ENCODE data around the gene PDILT.
"Not testable (repeated sequence)": the region's sequence is repeated elsewhere in the genome, so short reads cannot be mapped to it uniquely, and the experiment has no call there.

The PDILT gene

DNA sequence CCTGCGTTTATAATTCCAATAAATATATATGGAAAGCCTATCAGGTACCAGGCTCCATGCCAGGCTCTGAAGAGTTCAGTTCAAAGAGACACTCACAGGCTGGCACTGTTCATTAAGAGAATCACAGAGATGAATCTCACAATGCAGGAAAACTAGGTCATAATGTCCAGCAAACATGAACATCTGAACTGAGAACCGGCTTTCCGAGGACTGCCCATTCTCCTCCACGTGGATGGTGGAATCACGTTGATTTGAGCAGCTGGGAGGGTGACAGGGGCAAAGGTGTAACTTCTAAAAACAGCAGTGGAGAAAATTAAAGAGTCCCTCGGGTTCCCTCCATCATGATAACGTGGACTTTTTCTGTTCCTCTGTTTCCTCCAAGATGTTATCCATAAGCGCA, 87.4 kb downstream of the PDILT start:
- no peak overlapping the region for H3K4me3 ChIP-seq (ENCODE audit: insufficient read depth, low read depth, low read length)
- H3K36me3 ChIP-seq (ENCODE audit: control insufficient read depth, insufficient read depth, low read length) = no peaks in the 10 kb centered on the region
- no peaks in the 10 kb centered on the region for H3K27me3 ChIP-seq (ENCODE audit: control insufficient read depth, insufficient read depth, low read length, poor library complexity, severe bottlenecking)
- H3K9me3 ChIP-seq (ENCODE audit: control insufficient read depth, low read length) = no peaks in the 10 kb centered on the region
- H3K27ac ChIP-seq (ENCODE audit: insufficient read depth, low read depth, low read length, poor library complexity, severe bottlenecking) = no peak overlapping the region
- WGBS, 2 experiments = 83 to 89% methylated on average over 7 to 8 of the region's 8 CpGs
- no peaks in the 10 kb centered on the region for H3K4me1 ChIP-seq (ENCODE audit: control insufficient read depth, insufficient read depth, low read length)

- Histone ChIP-seq H3K4me1 (ENCODE audit: control insufficient read depth, insufficient read depth, low read length) (no peaks in the 10 kb centered on the region), H3K27ac (ENCODE audit: insufficient read depth, low read depth, low read length, poor library complexity, severe bottlenecking) (no peak overlapping the region), H3K36me3 (ENCODE audit: control insufficient read depth, insufficient read depth, low read length) (no peaks in the 10 kb centered on the region), H3K27me3 (ENCODE audit: control insufficient read depth, insufficient read depth, low read length, poor library complexity, severe bottlenecking) (no peaks in the 10 kb centered on the region), H3K9me3 (ENCODE audit: control insufficient read depth, low read length) (no peaks in the 10 kb centered on the region), H3K4me3 (ENCODE audit: insufficient read depth, low read depth, low read length) (no peak overlapping the region)
- 82 to 86% methylated on average over 5 of the region's 5 CpGs for WGBS, 2 experiments
These were observed 87.8 kb downstream of the PDILT start for GRCh38 chr16:20316715-20317114.

DNA sequence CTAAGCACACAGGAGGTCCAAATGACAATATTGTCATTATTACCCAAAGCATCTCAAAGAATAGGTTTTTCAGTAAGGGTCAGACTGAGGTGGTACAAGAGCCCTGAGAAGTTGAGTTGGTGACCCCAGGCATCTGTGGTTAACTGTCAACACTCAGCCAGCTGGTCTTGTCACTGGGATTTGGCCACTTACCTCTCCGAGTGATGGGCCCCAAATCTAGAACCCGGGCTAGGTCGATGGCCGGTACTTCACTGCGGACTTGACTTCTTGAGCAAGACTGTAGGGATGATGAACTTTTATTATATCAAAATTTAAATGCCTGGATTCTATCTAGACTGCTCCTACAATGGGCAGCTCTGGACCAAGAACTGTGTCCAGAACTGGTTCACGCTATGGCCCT, 88.8 kb downstream of the PDILT start:
- Histone ChIP-seq H3K4me1 (ENCODE audit: control insufficient read depth, insufficient read depth, low read length) (no peaks in the 10 kb centered on the region), H3K9me3 (ENCODE audit: control insufficient read depth, low read length) (no peaks in the 10 kb centered on the region), H3K27ac (ENCODE audit: insufficient read depth, low read depth, low read length, poor library complexity, severe bottlenecking) (no peak overlapping the region), H3K4me3 (ENCODE audit: insufficient read depth, low read depth, low read length) (no peak overlapping the region), H3K36me3 (ENCODE audit: control insufficient read depth, insufficient read depth, low read length) (no peaks in the 10 kb centered on the region), H3K27me3 (ENCODE audit: control insufficient read depth, insufficient read depth, low read length, poor library complexity, severe bottlenecking) (no peaks in the 10 kb centered on the region)
- 93 to 98% methylated on average over 6 of the region's 6 CpGs for WGBS, 2 experiments

- 92 to 95% methylated on average over 3 of the region's 3 CpGs for WGBS, 2 experiments
- no peaks in the 10 kb centered on the region for H3K4me1 ChIP-seq (ENCODE audit: control insufficient read depth, insufficient read depth, low read length)
- H3K36me3 ChIP-seq (ENCODE audit: control insufficient read depth, insufficient read depth, low read length) = no peaks in the 10 kb centered on the region
- H3K4me3 ChIP-seq (ENCODE audit: insufficient read depth, low read depth, low read length) = no peak overlapping the region
- H3K27me3 ChIP-seq (ENCODE audit: control insufficient read depth, insufficient read depth, low read length, poor library complexity, severe bottlenecking) = no peaks in the 10 kb centered on the region
- no peaks in the 10 kb centered on the region for H3K9me3 ChIP-seq (ENCODE audit: control insufficient read depth, low read length)
- no peak overlapping the region for H3K27ac ChIP-seq (ENCODE audit: insufficient read depth, low read depth, low read length, poor library complexity, severe bottlenecking)
These were observed 90.0 kb downstream of the PDILT start for GRCh38 chr16:20314575-20314974.

- 96% methylated on average over 2 to 3 of the region's 3 CpGs for WGBS, 2 experiments
- Histone ChIP-seq H3K27me3 (ENCODE audit: control insufficient read depth, insufficient read depth, low read length, poor library complexity, severe bottlenecking) (no peaks in the 10 kb centered on the region), H3K4me3 (ENCODE audit: insufficient read depth, low read depth, low read length) (no peak overlapping the region), H3K36me3 (ENCODE audit: control insufficient read depth, insufficient read depth, low read length) (no peaks in the 10 kb centered on the region), H3K9me3 (ENCODE audit: control insufficient read depth, low read length) (no peaks in the 10 kb centered on the region), H3K27ac (ENCODE audit: insufficient read depth, low read depth, low read length, poor library complexity, severe bottlenecking) (no peak overlapping the region), H3K4me1 (ENCODE audit: control insufficient read depth, insufficient read depth, low read length) (no peaks in the 10 kb centered on the region)
These were observed 90.8 kb downstream of the PDILT start for GRCh38 chr16:20313741-20314140.

- 94 to 95% methylated on average over 7 of the region's 7 CpGs for WGBS, 2 experiments
These were observed 91.9 kb downstream of the PDILT start for GRCh38 chr16:20312536-20313095.

DNA sequence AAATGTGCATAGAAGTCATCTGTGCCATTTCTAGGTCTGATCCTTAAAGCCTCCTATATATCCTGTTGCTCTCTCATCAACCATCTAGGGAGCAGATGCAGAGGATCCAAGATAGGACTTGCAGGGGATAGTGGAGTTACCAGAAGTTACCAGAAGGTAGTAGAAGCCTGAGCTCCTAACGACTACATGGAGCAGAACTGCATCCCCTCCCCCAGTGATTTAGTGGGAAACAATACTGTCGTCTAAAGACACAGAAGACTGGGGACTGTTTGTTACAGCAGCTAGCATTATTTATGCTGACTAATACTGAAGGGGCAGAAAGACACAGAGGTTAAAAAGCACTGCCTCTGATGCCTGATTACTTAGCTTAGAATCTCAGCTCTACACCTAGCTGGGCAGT, 93.0 kb downstream of the PDILT start:
- Histone ChIP-seq H3K4me1 (ENCODE audit: control insufficient read depth, insufficient read depth, low read length) (no peaks in the 10 kb centered on the region), H3K9me3 (ENCODE audit: control insufficient read depth, low read length) (no peaks in the 10 kb centered on the region), H3K27me3 (ENCODE audit: control insufficient read depth, insufficient read depth, low read length, poor library complexity, severe bottlenecking) (no peaks in the 10 kb centered on the region), H3K36me3 (ENCODE audit: control insufficient read depth, insufficient read depth, low read length) (no peaks in the 10 kb centered on the region), H3K4me3 (ENCODE audit: insufficient read depth, low read depth, low read length) (no peak overlapping the region), H3K27ac (ENCODE audit: insufficient read depth, low read depth, low read length, poor library complexity, severe bottlenecking) (no peak overlapping the region)
- 80 to 89% methylated on average over 2 of the region's 2 CpGs for WGBS, 2 experiments

More at GRCh38 chr16:20312536-20313095, 91.9 kb downstream of the PDILT start:
- not testable (repeated sequence) for H3K27me3 ChIP-seq (ENCODE audit: control insufficient read depth, insufficient read depth, low read length, poor library complexity, severe bottlenecking); H3K4me3 ChIP-seq (ENCODE audit: insufficient read depth, low read depth, low read length); H3K27ac ChIP-seq (ENCODE audit: insufficient read depth, low read depth, low read length, poor library complexity, severe bottlenecking); H3K9me3 ChIP-seq (ENCODE audit: control insufficient read depth, low read length); H3K4me1 ChIP-seq (ENCODE audit: control insufficient read depth, insufficient read depth, low read length); H3K36me3 ChIP-seq (ENCODE audit: control insufficient read depth, insufficient read depth, low read length)

DNA sequence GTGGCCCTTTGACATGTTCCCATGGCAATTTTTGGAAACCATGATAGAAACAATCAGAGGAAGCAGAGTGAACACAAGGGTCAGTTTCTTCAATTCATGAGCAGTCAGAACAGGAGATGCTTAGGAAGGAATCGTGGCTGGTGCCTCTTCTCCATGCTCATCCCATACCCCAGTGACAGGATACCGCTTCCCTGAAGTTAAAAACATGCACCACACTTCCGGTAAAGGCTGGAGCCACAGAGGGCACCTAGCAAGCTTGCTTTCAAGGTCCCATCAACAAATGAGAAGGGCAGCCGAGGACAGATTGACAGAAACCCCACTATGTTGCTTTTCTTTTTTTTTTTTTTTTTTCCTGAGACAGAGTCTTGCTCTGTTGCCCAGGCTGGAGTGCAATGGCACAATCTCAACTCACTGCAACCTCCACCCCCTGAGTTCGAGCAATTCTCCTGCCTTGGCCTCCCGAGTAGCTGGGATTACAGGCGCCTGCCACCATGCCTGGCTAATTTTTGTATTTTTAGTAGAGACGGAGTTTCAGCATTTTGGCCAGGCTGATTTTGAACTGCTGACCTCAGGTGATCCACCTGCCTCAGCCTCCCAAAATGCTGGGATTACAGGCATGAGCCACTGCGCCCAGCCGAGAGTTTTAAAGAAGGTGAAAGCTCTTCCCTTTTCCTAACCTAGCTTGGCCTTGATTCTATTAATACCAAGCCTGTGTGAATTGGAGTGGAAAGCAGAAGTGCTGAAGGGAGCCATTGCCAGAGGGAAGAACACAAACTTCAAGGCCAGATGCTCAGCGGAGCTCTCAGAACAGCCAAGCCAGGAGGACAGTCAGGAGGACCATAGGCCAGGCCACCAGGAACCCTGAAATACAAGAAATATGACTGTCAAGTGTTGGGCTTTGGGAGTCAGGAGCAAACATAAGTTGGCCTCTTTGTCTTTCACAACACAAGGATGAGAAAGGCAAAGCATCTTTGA, 93.8 kb downstream of the PDILT start:
- H3K36me3 ChIP-seq (ENCODE audit: control insufficient read depth, insufficient read depth, low read length) = no peaks in the 10 kb centered on the region
- H3K4me3 ChIP-seq (ENCODE audit: insufficient read depth, low read depth, low read length) = no peak overlapping the region
- H3K27me3 ChIP-seq (ENCODE audit: control insufficient read depth, insufficient read depth, low read length, poor library complexity, severe bottlenecking) = no peaks in the 10 kb centered on the region
- H3K4me1 ChIP-seq (ENCODE audit: control insufficient read depth, insufficient read depth, low read length) = no peaks in the 10 kb centered on the region
- H3K27ac ChIP-seq (ENCODE audit: insufficient read depth, low read depth, low read length, poor library complexity, severe bottlenecking) = no peak overlapping the region
- WGBS, 2 experiments = 91% methylated on average over 11 of the region's 11 CpGs
- H3K9me3 ChIP-seq (ENCODE audit: control insufficient read depth, low read length) = no peaks in the 10 kb centered on the region

DNA sequence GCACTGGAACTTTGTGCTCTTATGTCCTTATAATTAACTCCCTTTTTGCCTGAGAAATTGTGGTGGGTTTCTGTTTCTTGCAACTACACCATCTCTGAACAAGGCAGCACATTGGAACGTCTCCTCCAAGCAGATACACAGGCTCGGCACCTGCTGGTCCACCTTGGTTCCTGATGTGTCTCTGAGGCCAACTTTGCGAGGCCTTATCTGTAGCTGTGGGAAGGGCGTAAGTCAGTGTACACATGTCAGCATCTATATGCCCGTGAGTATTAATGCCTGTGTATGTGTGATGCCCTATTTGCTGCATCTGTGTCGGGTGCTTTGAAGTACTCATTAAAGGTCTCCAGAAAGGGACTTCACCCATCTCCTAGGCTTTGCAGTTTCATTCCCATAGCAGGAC, 94.8 kb downstream of the PDILT start:
- 94 to 95% methylated on average over 6 of the region's 6 CpGs for WGBS, 2 experiments
- no peaks in the 10 kb centered on the region for H3K4me1 ChIP-seq (ENCODE audit: control insufficient read depth, insufficient read depth, low read length)
- H3K4me3 ChIP-seq (ENCODE audit: insufficient read depth, low read depth, low read length) = no peak overlapping the region
- H3K9me3 ChIP-seq (ENCODE audit: control insufficient read depth, low read length) = no peaks in the 10 kb centered on the region
- no peak overlapping the region for H3K27ac ChIP-seq (ENCODE audit: insufficient read depth, low read depth, low read length, poor library complexity, severe bottlenecking)
- H3K27me3 ChIP-seq (ENCODE audit: control insufficient read depth, insufficient read depth, low read length, poor library complexity, severe bottlenecking) = no peaks in the 10 kb centered on the region
- no peaks in the 10 kb centered on the region for H3K36me3 ChIP-seq (ENCODE audit: control insufficient read depth, insufficient read depth, low read length)

Measured in ectodermal cell (in vitro differentiated cells).